Muscle of leg (tissue), 11 donors: ENCODE data around the gene JPH2. TPM values are rescaled to one million over a fixed set of nuclear protein-coding genes. Genes with fewer than 3 reads are reported as not detected.

Source experiments
- DNase-seq: peaks from one replicate; pipeline ENCODE4 v3.0.0; 2013
- H3K27ac ChIP-seq: one replicate; pipeline ENCODE4 v1.5.1; 2013; ENCODE audit warnings: mild to moderate bottlenecking, low read length, control low read depth
- H3K27me3 ChIP-seq: one replicate; pipeline ENCODE4 v1.6.1; 2013; ENCODE audit warnings: low read length; ENCODE audit not compliant: control insufficient read depth, insufficient read depth
- H3K36me3 ChIP-seq: one replicate; pipeline ENCODE4 v1.6.1; 2013; ENCODE audit warnings: low read length; ENCODE audit not compliant: control insufficient read depth, insufficient read depth
- H3K4me1 ChIP-seq: one replicate; pipeline ENCODE4 v1.6.1; 2013; ENCODE audit warnings: low read length; ENCODE audit not compliant: control insufficient read depth, insufficient read depth
- H3K4me3 ChIP-seq: one replicate; pipeline ENCODE4 v1.5.1; 2013; ENCODE audit warnings: low read length, control low read depth
- H3K9me3 ChIP-seq: replicated peaks from 2 replicates; pipeline ENCODE4 v1.6.1; 2013; ENCODE audit warnings: low read depth, low read length; ENCODE audit not compliant: control insufficient read depth
- WGBS: methylation state at CpG from one replicate; pipeline ENCODE4 v1.1.5; 2013; ENCODE audit warnings: missing lambda C conversion rate; ENCODE audit not compliant: insufficient coverage; 5-methylcytosine and 5-hydroxymethylcytosine counted together
- polyA plus RNA-seq, 8 donors: library from polyadenylated mRNA; unstranded; fragments of 120-200 nt; gene quantifications; one replicate each; pipeline versions ENCODE4 v1.2.1 to v1.2.3, GENCODE V29; 2013; ENCODE audit warnings: inconsistent platforms in 1 of 8, low replicate concordance in 1 of 8; ENCODE audit not compliant: insufficient read length in 8 of 8, insufficient read depth in 1 of 8
- total RNA-seq: library from RNA; stranded (reverse); fragments of 120-200 nt; gene quantifications from one replicate; pipeline ENCODE4 v1.2.4, GENCODE V29; 2013

JPH2 gene
- total and polyA plus RNA-seq, 9 donors = 55.5 to 110 (median 77.3) TPM

DNA sequence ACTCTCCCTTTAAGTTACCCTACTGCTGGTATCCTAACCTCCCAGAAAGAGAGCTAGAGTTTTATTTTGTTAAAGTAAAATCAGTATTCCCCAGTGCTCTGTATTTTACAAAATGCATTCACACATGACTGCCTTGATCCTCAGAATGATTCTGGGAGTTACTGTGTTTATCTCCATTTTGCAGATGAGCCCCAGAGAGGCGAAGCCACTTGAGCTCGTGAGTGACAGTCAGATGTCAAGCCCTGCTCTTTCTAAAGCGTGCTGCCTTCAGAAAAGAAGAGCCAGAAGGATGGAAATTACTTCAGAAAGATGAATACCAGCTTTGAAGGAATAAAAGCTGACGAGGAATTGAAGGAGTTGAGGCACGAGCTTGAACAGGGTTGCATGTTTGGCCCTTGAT is 37.6 kb upstream of the JPH2 start:
- no peak for DNase-seq
- Histone ChIP-seq H3K4me1 (no peaks in the 10 kb centered on the region), H3K4me3 (no peak overlapping the region), H3K27me3 (no peaks in the 10 kb centered on the region), H3K27ac (no peak overlapping the region), H3K36me3 (peaks cover 15% of the 10 kb centered on the region), H3K9me3 (no peaks in the 10 kb centered on the region)
- 81% methylated on average over 5 of the region's 5 CpGs for WGBS

DNA sequence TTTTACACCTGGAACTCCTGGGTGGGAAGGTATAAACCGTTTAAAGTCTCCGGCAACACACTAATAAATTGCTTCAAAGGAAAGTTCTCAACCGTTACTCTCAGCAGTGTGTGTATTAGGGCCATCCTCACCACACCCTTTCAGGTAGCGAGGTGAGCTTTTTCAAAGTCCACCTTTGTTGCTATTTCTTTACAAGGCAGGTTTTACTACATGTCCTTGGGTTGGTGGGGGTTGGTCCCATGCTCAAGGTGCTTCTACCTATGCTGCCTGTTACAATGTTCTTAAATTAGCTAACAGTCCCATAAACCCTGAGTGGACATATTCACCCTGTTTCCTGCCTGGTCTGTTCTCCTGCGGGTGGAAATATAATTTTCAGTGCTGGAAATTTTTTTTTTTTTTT is 36.7 kb upstream of the JPH2 start:
- Histone ChIP-seq H3K36me3 (peaks cover 15% of the 10 kb centered on the region), H3K27me3 (no peaks in the 10 kb centered on the region), H3K9me3 (no peaks in the 10 kb centered on the region), H3K4me1 (no peaks in the 10 kb centered on the region), H3K27ac (no peak overlapping the region), H3K4me3 (no peak overlapping the region)
- DNase-seq = no peak
- WGBS = no CpG with 5 or more reads among the region's 5 CpGs

DNA sequence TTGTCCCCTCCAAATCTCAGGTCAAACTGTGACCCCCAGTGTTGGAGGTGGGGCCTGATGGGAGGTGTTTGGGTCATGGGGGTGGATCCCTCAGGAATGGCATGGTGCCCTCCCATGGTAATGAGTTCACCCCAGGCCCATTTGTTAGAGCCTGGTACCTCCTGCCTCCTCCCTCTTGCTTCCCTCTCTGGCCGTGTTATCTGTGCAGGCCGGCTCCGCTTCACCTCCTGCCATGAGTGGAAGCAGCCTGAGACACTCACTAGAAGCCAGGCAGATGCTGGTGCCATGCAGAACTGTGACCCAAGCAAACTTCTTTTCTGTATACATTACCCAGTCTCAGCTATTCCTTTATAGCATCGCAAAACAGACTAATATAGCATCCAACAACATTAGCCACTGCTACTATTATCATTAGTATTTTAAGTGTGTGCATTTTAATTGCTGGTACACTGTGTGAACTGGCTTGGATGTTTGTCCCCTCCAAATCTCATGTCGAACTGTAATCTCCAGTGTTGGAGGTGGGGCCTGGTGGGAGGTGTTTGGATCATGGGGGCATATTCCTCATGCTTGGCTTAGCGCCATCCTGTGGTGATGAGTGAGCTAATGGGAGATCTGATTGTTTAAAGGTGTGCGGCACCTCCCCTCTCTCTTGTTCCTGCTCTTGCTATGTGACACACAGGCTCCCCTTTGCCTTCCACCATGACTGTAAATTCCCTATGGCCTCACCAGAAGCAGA is 35.8 kb upstream of the JPH2 start:
- no peak for DNase-seq
- no peaks in the 10 kb centered on the region for H3K27me3 ChIP-seq
- WGBS = 62% methylated on average over 3 of the region's 7 CpGs
- H3K9me3 ChIP-seq = no peaks in the 10 kb centered on the region
- H3K4me3 ChIP-seq = no peak overlapping the region
- no peak overlapping the region for H3K27ac ChIP-seq
- no peaks in the 10 kb centered on the region for H3K4me1 ChIP-seq
- peaks cover 15% of the 10 kb centered on the region for H3K36me3 ChIP-seq

DNA sequence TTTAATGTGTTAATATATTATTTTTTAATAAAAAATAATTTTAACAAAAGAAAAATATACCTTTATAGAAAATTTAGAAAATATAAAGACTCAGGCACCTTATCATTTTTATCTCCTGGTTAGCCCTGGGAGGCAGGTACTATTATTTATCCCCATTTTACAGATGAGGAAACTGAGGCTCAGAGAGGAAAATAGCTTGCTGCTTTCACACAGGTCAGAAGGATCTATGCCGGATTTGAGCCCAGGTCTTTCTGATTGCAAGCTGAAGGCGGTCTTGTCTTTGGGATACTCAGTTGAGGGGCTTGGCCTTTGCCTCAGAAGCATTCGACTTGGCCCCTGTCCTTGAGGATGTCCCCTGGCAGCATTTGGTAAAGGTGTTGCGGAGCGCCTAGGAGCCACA is 35.0 kb upstream of the JPH2 start:
- no peak for DNase-seq
- Histone ChIP-seq H3K4me3 (no peak overlapping the region), H3K36me3 (peaks cover 15% of the 10 kb centered on the region), H3K4me1 (no peaks in the 10 kb centered on the region), H3K9me3 (no peaks in the 10 kb centered on the region), H3K27me3 (no peaks in the 10 kb centered on the region), H3K27ac (no peak overlapping the region)
- WGBS = 88% methylated on average over 5 of the region's 5 CpGs

DNA sequence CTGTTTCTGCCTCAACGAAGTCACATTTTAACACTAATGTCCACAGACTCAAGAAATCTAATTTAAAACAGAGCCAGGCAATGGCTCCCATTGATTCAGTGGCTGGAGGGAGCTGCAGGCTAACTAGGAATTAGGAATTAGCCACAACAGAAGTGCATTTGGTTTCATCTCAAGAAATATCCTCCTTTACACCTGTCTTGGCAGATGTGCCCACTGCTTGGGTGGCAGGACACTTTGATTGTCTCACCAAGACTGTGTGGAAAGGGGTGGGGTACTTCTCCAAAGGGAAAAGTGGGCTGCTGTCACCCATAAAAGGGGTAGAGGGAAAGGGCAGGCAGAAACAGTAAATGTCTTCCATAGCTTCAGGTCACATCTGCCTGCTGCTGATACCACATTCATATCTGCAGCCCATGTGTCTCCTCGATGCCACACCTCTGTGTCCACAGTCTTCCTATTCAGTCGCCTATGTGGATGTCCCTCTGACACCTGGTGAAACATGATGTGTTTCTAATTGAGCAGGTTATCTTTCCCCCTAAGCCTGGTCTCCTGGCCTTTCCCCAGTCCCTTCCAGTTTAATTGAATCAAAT is 34.5 kb upstream of the JPH2 start:
- Histone ChIP-seq H3K27ac (no peak overlapping the region), H3K27me3 (no peaks in the 10 kb centered on the region), H3K4me1 (no peaks in the 10 kb centered on the region), H3K36me3 (peaks cover 15% of the 10 kb centered on the region), H3K4me3 (no peak overlapping the region), H3K9me3 (no peaks in the 10 kb centered on the region)
- no peak for DNase-seq
- WGBS = no CpG with 5 or more reads among the region's 3 CpGs

DNA sequence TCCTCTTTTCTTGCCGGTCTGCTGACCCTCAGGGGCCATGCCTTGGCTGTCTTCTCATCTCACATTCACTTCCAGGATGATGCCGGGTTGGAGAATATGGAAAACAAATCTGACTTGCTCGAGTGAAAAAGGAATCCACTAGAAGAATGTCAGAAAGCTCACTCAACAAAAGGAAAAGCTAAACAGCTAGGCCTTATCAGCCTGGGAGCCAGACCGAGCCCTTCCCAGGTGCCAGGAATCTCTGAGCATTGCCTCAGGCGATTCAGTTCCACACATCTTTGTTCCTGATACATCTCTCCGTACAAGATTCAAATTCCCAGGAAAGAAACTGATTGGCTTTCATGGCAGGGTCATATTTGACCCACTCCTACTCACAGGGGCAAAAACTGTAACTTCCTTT is 32.8 kb upstream of the JPH2 start:
- DNase-seq = no peak
- WGBS = 64% methylated on average over 3 of the region's 6 CpGs
- Histone ChIP-seq H3K27ac (no peak overlapping the region), H3K9me3 (no peaks in the 10 kb centered on the region), H3K4me3 (no peak overlapping the region), H3K36me3 (peaks cover 11% of the 10 kb centered on the region), H3K27me3 (no peaks in the 10 kb centered on the region), H3K4me1 (no peaks in the 10 kb centered on the region)

DNA sequence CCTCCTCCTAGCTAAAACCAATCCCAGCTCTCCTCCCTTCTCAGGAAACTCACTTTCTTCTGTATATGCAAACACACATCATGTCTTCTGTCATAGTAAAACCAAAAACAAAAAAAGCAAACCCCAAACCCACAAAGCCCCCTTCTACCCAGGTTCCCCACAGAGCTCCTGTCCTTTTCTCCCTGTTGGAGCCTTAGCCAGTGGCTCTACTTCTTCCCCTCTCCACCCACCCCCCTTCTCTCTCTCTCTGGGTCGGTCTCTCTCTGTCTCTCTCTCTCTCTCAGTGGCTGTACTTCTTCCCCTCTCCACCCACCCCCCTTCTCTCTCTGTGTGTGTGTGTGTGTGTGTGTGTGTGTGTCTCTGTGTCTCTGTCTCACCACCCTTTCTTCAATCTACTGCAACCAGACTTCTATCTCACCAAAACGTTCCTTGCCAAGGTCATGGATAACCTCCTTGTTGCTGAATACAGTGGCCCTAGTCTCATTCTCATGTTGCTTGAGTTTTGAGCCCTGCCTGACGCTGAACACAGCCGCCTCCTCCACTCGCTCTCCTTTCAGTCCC is 32.3 kb upstream of the JPH2 start:
- no peaks in the 10 kb centered on the region for H3K9me3 ChIP-seq
- no peak overlapping the region for H3K4me3 ChIP-seq

DNA sequence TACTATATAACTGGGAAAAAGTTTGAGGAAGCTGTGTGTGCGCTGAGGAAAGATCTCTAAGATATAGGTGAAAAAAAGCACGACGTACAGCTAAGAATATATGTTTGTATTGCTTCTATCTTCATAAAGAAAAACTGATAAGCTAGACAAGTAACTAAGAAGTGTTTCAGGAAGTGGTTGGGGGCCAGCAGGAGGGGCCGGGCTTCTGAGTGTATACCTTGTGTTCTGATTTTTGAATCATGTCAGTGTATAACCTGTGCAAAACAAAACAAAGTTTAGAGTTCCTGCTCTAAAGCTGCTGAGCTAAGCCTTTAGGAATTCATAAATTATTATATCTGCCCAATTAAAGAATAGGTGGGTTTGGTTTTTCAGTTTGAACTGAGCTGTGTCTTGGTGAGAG is 31.5 kb upstream of the JPH2 start:
- 100% methylated on average over 1 of the region's 4 CpGs for WGBS
- H3K36me3 ChIP-seq = peaks cover 8% of the 10 kb centered on the region
- no peak overlapping the region for H3K27ac ChIP-seq
- no peaks in the 10 kb centered on the region for H3K27me3 ChIP-seq
- H3K9me3 ChIP-seq = no peaks in the 10 kb centered on the region
- no peak overlapping the region for H3K4me3 ChIP-seq
- H3K4me1 ChIP-seq = no peaks in the 10 kb centered on the region
- no peak for DNase-seq

More for the DNA sequence above, 32.3 kb upstream of the JPH2 start:
- Histone ChIP-seq H3K27me3 (no peaks in the 10 kb centered on the region), H3K36me3 (peaks cover 8% of the 10 kb centered on the region), H3K4me1 (no peaks in the 10 kb centered on the region), H3K27ac (no peak overlapping the region)
- WGBS = 70% methylated on average over 4 of the region's 5 CpGs
- no peak for DNase-seq

DNA sequence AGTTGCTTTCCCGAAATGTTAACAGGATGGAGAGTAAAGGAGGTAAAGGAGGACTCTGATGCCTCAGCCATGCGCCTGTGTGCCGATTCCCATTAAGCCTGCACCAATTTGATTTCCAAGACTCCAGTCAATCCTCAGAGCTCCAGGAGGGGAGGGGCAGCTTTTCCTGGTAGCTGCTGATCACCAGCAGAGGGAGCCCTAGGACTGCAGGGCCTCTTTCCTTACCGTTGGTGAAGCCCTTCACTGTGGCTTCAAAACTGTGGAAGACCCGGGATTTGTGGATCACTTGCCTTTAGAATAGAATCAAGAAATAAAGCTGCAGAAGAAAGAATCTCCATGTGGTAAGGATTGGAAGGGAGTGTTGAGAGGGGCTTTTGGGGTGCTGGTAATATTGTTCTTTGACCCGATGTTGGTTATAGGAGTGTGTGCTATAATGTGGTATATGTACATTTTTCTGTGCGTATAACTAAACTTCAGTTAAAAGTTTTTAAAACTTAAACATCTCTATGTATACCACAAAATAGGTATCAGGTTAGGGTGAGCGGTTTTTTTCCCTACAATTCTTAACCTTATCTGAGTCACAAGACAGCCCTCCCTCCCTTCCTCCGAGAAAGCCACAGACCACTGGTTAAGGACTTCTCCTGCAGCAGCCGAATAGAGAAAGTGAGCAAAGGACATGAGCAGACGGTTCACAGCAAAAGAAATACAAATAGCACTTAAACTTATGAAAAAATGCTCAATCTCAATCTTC is 30.5 kb upstream of the JPH2 start:
- Histone ChIP-seq H3K4me1 (no peaks in the 10 kb centered on the region), H3K27me3 (no peaks in the 10 kb centered on the region), H3K27ac (no peak overlapping the region), H3K9me3 (no peaks in the 10 kb centered on the region), H3K4me3 (no peak overlapping the region), H3K36me3 (peaks cover 8% of the 10 kb centered on the region)
- WGBS = 7% methylated on average over 2 of the region's 11 CpGs
- DNase-seq = peak; percentile 46

DNA sequence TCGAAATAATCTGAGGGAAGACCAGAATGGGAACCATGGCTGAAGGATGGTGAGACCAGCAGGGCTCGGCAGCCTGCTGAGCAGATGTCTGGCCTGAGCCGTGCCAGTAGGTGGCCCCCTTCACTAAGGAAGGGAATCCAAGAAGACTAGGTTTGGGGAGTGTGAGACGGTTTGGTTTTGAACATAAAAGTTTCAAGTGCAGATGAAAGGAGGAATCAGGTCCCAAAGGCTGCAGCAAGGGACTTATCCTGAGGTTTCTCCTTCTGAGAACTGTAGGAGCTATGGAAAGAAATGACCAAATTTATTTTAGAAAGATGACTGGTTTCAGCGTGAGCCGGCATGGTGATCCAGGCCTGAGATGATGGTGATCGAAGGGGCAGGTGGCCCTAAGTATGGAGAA is 28.1 kb upstream of the JPH2 start:
- peaks cover 6% of the 10 kb centered on the region for H3K4me1 ChIP-seq
- no peak overlapping the region for H3K27ac ChIP-seq
- no peak overlapping the region for H3K4me3 ChIP-seq
- DNase-seq = peak; percentile 76
- no peaks in the 10 kb centered on the region for H3K27me3 ChIP-seq
- 52% methylated on average over 7 of the region's 7 CpGs for WGBS
- H3K36me3 ChIP-seq = no peaks in the 10 kb centered on the region
- H3K9me3 ChIP-seq = no peaks in the 10 kb centered on the region
